HepG2 (cell line): ENCODE measurements around the gene NOP9. TPM values are rescaled to one million over a fixed set of nuclear protein-coding genes. Genes with fewer than 3 reads are reported as not detected.

Experiments
- ADNP ChIP-seq: sonication (generic); formaldehyde crosslinking; IDR thresholded peaks from 2 replicates; pipeline ENCODE4 v1.4.0; 2020; ENCODE audit warnings: missing genetic modification reagents
- ATAD3A ChIP-seq: sonication (generic); formaldehyde crosslinking; IDR thresholded peaks from 2 replicates; pipeline ENCODE4 v1.4.0; 2020; ENCODE audit warnings: missing genetic modification reagents
- FOXA3 ChIP-seq: IDR thresholded peaks from 2 replicates; pipeline ENCODE4 v1.6.1; 2016; ENCODE audit warnings: missing genetic modification reagents, missing compliant biosample characterization
- HDAC6 ChIP-seq: fragments of 200-600 bp; sonication (generic); IDR thresholded peaks from 2 replicates; pipeline ENCODE4 v1.7.0; 2017; ENCODE audit warnings: mild to moderate bottlenecking, antibody characterized with exemption, low read length, low read depth
- KAT8 ChIP-seq: IDR thresholded peaks from 2 replicates; pipeline ENCODE4 v1.6.1; 2016; ENCODE audit warnings: missing genetic modification reagents, missing compliant biosample characterization
- KMT2B ChIP-seq: IDR thresholded peaks from 2 replicates; pipeline ENCODE4 v1.6.1; 2016; ENCODE audit warnings: missing genetic modification reagents, missing compliant biosample characterization
- MAFF ChIP-seq: IDR thresholded peaks from 2 replicates; pipeline ENCODE4 v1.6.1; 2011; ENCODE audit warnings: low read depth, low read length, improper control_type of control experiment
- MTF2 ChIP-seq: sonication (generic); formaldehyde crosslinking; IDR thresholded peaks from 2 replicates; pipeline ENCODE4 v1.5.0; 2020; ENCODE audit warnings: missing genetic modification reagents, borderline replicate concordance
- NCOA5 ChIP-seq: sonication (generic); formaldehyde crosslinking; IDR thresholded peaks from 2 replicates; pipeline ENCODE4 v1.4.0; 2020; ENCODE audit warnings: missing genetic modification reagents
- PBX2 ChIP-seq: IDR thresholded peaks from 2 replicates; pipeline ENCODE4 v1.6.1; 2016; ENCODE audit warnings: control low read depth
- TBL1XR1 ChIP-seq: fragments of 150-350 bp; IDR thresholded peaks from 2 replicates; pipeline ENCODE4 v1.6.1; 2014; ENCODE audit warnings: borderline replicate concordance, low read length; ENCODE audit not compliant: partially characterized antibody
- TBX2 ChIP-seq: sonication (generic); formaldehyde crosslinking; IDR thresholded peaks from 2 replicates; pipeline ENCODE4 v1.5.0; 2020; ENCODE audit warnings: missing genetic modification reagents, mild to moderate bottlenecking, borderline replicate concordance
- ZFP37 ChIP-seq: sonication (generic); formaldehyde crosslinking; IDR thresholded peaks from 2 replicates; pipeline ENCODE4 v1.4.0; 2020; ENCODE audit warnings: missing genetic modification reagents, borderline replicate concordance
- ZFY ChIP-seq: sonication (generic); formaldehyde crosslinking; IDR thresholded peaks from 2 replicates; pipeline ENCODE4 v1.4.0; 2020; ENCODE audit warnings: missing genetic modification reagents
- ZNF205 ChIP-seq: IDR thresholded peaks from 2 replicates; pipeline ENCODE4 v1.6.1; 2018; ENCODE audit warnings: missing biosample characterization, missing genetic modification reagents
- ZNF317 ChIP-seq: sonication (generic); formaldehyde crosslinking; IDR thresholded peaks from 2 replicates; pipeline ENCODE4 v1.5.0; 2020; ENCODE audit warnings: mild to moderate bottlenecking, missing genetic modification reagents
- ZNF496 ChIP-seq: sonication (generic); formaldehyde crosslinking; IDR thresholded peaks from 2 replicates; pipeline ENCODE4 v1.8.1; 2023; ENCODE audit warnings: mild to moderate bottlenecking, moderate library complexity, missing genetic modification reagents; ENCODE audit not compliant: insufficient replicate concordance
- ZNF547 ChIP-seq: sonication (generic); formaldehyde crosslinking; IDR thresholded peaks from 2 replicates; pipeline ENCODE4 v1.5.1; 2020; ENCODE audit warnings: mild to moderate bottlenecking, missing genetic modification reagents
- ZNF552 ChIP-seq: sonication (generic); formaldehyde crosslinking; IDR thresholded peaks from 2 replicates; pipeline ENCODE4 v1.9.0; 2022; ENCODE audit warnings: missing genetic modification reagents, mild to moderate bottlenecking, borderline replicate concordance
- ZNF703 ChIP-seq: sonication (generic); formaldehyde crosslinking; IDR thresholded peaks from 2 replicates; pipeline ENCODE4 v1.5.1; 2020; ENCODE audit warnings: missing genetic modification reagents, mild to moderate bottlenecking, moderate library complexity, borderline replicate concordance
- ZNF737 ChIP-seq: sonication (generic); formaldehyde crosslinking; IDR thresholded peaks from 2 replicates; pipeline ENCODE4 v1.5.0; 2020; ENCODE audit warnings: missing genetic modification reagents, mild to moderate bottlenecking, borderline replicate concordance
- ZNF83 ChIP-seq: sonication (generic); formaldehyde crosslinking; IDR thresholded peaks from 2 replicates; pipeline ENCODE4 v1.4.0; 2020; ENCODE audit warnings: missing genetic modification reagents, mild to moderate bottlenecking, borderline replicate concordance
- ZNF841 ChIP-seq: sonication (generic); formaldehyde crosslinking; IDR thresholded peaks from 2 replicates; pipeline ENCODE4 v1.8.1; 2023; ENCODE audit warnings: missing genetic modification reagents, borderline replicate concordance
- ZSCAN30 ChIP-seq: sonication (generic); formaldehyde crosslinking; IDR thresholded peaks from 2 replicates; pipeline ENCODE4 v1.5.0; 2020; ENCODE audit warnings: mild to moderate bottlenecking, missing genetic modification reagents
- ZZZ3 ChIP-seq: sonication (generic); formaldehyde crosslinking; IDR thresholded peaks from 2 replicates; pipeline ENCODE4 v1.4.0; 2020; ENCODE audit warnings: missing genetic modification reagents, mild to moderate bottlenecking, borderline replicate concordance
- polyA plus RNA-seq, 8 experiments: library from polyadenylated mRNA; depleted of rRNA in 3 of 8; stranded (reverse) in 7 of 8; unstranded in 1 of 8; fragments of >200 nt; fragmentation: Illumina TruSeq in 4 of 8; extraction: Trizol in 4 of 8; gene quantifications; 2 replicates each; pipeline versions ENCODE4 v1.2.1 to v1.2.3, GENCODE V29; 2011 to 2016; ENCODE audit warnings: low read depth in 4 of 8, missing spikeins in 1 of 8, mixed read lengths in 1 of 8; ENCODE audit not compliant: insufficient read depth in 1 of 8
- total RNA-seq, 5 experiments: library from RNA; depleted of rRNA; stranded (reverse); fragments of >200 nt; fragmentation: Illumina TruSeq; extraction: Trizol; gene quantifications; 2 replicates each; pipeline ENCODE4 v1.2.3, GENCODE V29; 2016; ENCODE audit warnings: low read depth in 1 of 5
- TF ChIP-seq, protein P1 (sequence below): sonication (generic); formaldehyde crosslinking; IDR thresholded peaks from 2 replicates; pipeline ENCODE4 v1.5.0; 2020; ENCODE audit warnings: mild to moderate bottlenecking, missing genetic modification reagents
- TF ChIP-seq, protein P2 (sequence below): sonication (generic); formaldehyde crosslinking; IDR thresholded peaks from 2 replicates; pipeline ENCODE4 v1.4.0; 2020; ENCODE audit warnings: missing genetic modification reagents, low read depth, mild to moderate bottlenecking, borderline replicate concordance

NOP9 gene
- total and polyA plus RNA-seq, 2 of the 13 experiments (the other 11 are each of a cell fraction or from before 2014, with no cell fraction given), result 24.5 to 61.6 TPM

GRCh38 chr14:24332268-24332993 is 32.8 kb downstream of the NOP9 start (continued):
- 0 out of 2 replicates have a peak, but pooled peaks have one; percentile 58 for TF ChIP-seq ZNF205 (CRISPR knock-in tag)
- TF ChIP-seq MTF2 (CRISPR knock-in tag), result peak; percentile 100
- peak; percentile 94 for TF ChIP-seq ZNF552 (CRISPR knock-in tag)
- TF ChIP-seq ZNF317, result peak; percentile 90
- peak; percentile 57; the same call in 1 of the 2 replicates for TF ChIP-seq FOXA3
- TF ChIP-seq, protein P1, sequence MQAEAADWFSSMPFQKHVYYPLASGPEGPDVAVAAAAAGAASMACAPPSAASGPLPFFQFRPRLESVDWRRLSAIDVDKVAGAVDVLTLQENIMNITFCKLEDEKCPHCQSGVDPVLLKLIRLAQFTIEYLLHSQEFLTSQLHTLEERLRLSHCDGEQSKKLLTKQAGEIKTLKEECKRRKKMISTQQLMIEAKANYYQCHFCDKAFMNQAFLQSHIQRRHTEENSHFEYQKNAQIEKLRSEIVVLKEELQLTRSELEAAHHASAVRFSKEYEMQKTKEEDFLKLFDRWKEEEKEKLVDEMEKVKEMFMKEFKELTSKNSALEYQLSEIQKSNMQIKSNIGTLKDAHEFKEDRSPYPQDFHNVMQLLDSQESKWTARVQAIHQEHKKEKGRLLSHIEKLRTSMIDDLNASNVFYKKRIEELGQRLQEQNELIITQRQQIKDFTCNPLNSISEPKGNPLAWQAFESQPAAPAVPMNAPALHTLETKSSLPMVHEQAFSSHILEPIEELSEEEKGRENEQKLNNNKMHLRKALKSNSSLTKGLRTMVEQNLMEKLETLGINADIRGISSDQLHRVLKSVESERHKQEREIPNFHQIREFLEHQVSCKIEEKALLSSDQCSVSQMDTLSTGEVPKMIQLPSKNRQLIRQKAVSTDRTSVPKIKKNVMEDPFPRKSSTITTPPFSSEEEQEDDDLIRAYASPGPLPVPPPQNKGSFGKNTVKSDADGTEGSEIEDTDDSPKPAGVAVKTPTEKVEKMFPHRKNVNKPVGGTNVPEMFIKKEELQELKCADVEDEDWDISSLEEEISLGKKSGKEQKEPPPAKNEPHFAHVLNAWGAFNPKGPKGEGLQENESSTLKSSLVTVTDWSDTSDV, result peak; percentile 46; the same call in 1 of the 2 replicates
- no peak for TF ChIP-seq HDAC6
- TF ChIP-seq TBL1XR1, result no peak
- no peak for TF ChIP-seq ZSCAN30 (CRISPR knock-in tag)
- no peak for TF ChIP-seq ADNP (CRISPR knock-in tag)
- TF ChIP-seq ZFP37 (CRISPR knock-in tag), result no peak
- peak; percentile 93; the same call in 1 of the 2 replicates for TF ChIP-seq ZZZ3 (CRISPR knock-in tag)
- no peak; the same call in 1 of the 2 replicates for TF ChIP-seq ZNF83 (CRISPR knock-in tag)
- no peak for TF ChIP-seq ZNF703 (CRISPR knock-in tag)
- peak; percentile 88; the same call in 1 of the 2 replicates for TF ChIP-seq ZNF841 (CRISPR knock-in tag)
- peak; percentile 25; the same call in 1 of the 2 replicates for TF ChIP-seq PBX2 (CRISPR knock-in tag)
- TF ChIP-seq MAFF, result no peak
- TF ChIP-seq ZNF547 (CRISPR knock-in tag), result peak; percentile 97
- peak; percentile 90; the same call in 1 of the 2 replicates for TF ChIP-seq TBX2 (CRISPR knock-in tag)
- TF ChIP-seq ZFY (CRISPR knock-in tag), result peak; percentile 78
- no peak for TF ChIP-seq NCOA5 (CRISPR knock-in tag)
- TF ChIP-seq KMT2B (CRISPR knock-in tag), result peak; percentile 81
- TF ChIP-seq, protein P2, sequence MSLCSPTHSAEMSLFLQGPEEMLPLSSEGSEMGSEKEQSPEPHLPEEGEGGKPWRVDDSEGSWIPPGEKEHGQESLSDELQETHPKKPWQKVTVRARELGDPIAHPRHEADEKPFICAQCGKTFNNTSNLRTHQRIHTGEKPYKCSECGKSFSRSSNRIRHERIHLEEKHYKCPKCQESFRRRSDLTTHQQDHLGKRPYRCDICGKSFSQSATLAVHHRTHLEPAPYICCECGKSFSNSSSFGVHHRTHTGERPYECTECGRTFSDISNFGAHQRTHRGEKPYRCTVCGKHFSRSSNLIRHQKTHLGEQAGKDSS (CRISPR knock-in tag), result peak; percentile 87
- peak; percentile 67 for TF ChIP-seq ZNF496 (CRISPR knock-in tag)
- TF ChIP-seq ATAD3A (CRISPR knock-in tag), result peak; percentile 85
- peak; percentile 84 for TF ChIP-seq ZNF737
- peak; percentile 71; the same call in 1 of the 2 replicates for TF ChIP-seq KAT8 (CRISPR knock-in tag)
